Forelimb muscle (tissue), 1 donor: ENCODE measurements around the gene TEX29. TPM values are rescaled to one million over a fixed set of nuclear protein-coding genes. Genes with fewer than 3 reads are reported as not detected.

Experiments
- DNase-seq: peaks from one replicate; pipeline ENCODE4 v3.0.0-alpha.2; 2013; ENCODE audit warnings: low read depth
- polyA plus RNA-seq: library from polyadenylated mRNA; unstranded; fragments of 120-200 nt; gene quantifications from one replicate; pipeline ENCODE4 v1.2.1, GENCODE V29; 2013; ENCODE audit not compliant: insufficient read length

TEX29 gene
- polyA plus RNA-seq, 1 donor: 0.30 TPM

GRCh38 chr13:111367340-111367739, 46.9 kb downstream of the TEX29 start:
- DNase-seq: no peak

- DNase-seq: no peak
Observed at GRCh38 chr13:111368091-111368490, 47.6 kb downstream of the TEX29 start.

- no peak for DNase-seq
Observed at GRCh38 chr13:111370147-111370546, 49.7 kb downstream of the TEX29 start.

GRCh38 chr13:111370570-111371535, 50.4 kb downstream of the TEX29 start:
- no peak for DNase-seq

- DNase-seq: no peak
Observed at GRCh38 chr13:111371720-111372119, 51.3 kb downstream of the TEX29 start.

GRCh38 chr13:111372651-111373425, 52.4 kb downstream of the TEX29 start:
- DNase-seq: no peak

- DNase-seq: no peak
Observed at GRCh38 chr13:111373486-111373885, 53.0 kb downstream of the TEX29 start.

- DNase-seq: no peak
Observed at GRCh38 chr13:111380431-111380830, 60.0 kb downstream of the TEX29 start.

GRCh38 chr13:111382411-111382810, 62.0 kb downstream of the TEX29 start:
- DNase-seq: no peak

GRCh38 chr13:111382877-111383276, 62.4 kb downstream of the TEX29 start:
- no peak for DNase-seq

- DNase-seq: no peak
Observed at GRCh38 chr13:111383591-111384440, 63.4 kb downstream of the TEX29 start.

- DNase-seq: no peak
Observed at GRCh38 chr13:111384441-111385182, 64.2 kb downstream of the TEX29 start.

- DNase-seq: no peak
Observed at GRCh38 chr13:111385183-111385857, 64.9 kb downstream of the TEX29 start.

GRCh38 chr13:111387026-111387871, 66.8 kb downstream of the TEX29 start:
- DNase-seq: no peak

- DNase-seq: no peak
Observed at GRCh38 chr13:111387945-111388600, 67.6 kb downstream of the TEX29 start.

- DNase-seq: no peak
Observed at GRCh38 chr13:111388851-111389500, 68.5 kb downstream of the TEX29 start.

- DNase-seq: no peak
Observed at GRCh38 chr13:111389621-111390521, 69.4 kb downstream of the TEX29 start.
